Liver (tissue), 3 donors: ENCODE measurements around the gene CFP.

Source experiments
- CTCF ChIP-seq: fragments of 150-350 bp; IDR thresholded peaks from 2 replicates; pipeline ENCODE4 v1.5.1; 2017; ENCODE audit warnings: improper control_type of control experiment, low read depth, low read length; ENCODE audit not compliant: missing input control
- GABPA ChIP-seq, 2 donors: IDR thresholded peaks in 1 of 2; conservative IDR thresholded peaks in 1 of 2; 2 replicates each; pipeline ENCODE4 v1.6.1; 2016; ENCODE audit warnings: antibody characterized with exemption in 2 of 2, mild to moderate bottlenecking in 1 of 2, moderate library complexity in 1 of 2
- JUND ChIP-seq, 2 donors: IDR thresholded peaks; 2 replicates each; pipeline ENCODE4 v1.6.1; 2016; ENCODE audit warnings: antibody characterized with exemption in 2 of 2
- MAX ChIP-seq: IDR thresholded peaks from 2 replicates; pipeline ENCODE4 v1.6.1; 2016; ENCODE audit warnings: antibody characterized with exemption
- RAD21 ChIP-seq, 2 donors: IDR thresholded peaks; 2 replicates each; pipeline ENCODE4 v1.6.1; 2016; ENCODE audit warnings: antibody characterized with exemption in 2 of 2, mild to moderate bottlenecking in 2 of 2
- TAF1 ChIP-seq: conservative IDR thresholded peaks from 2 replicates; pipeline ENCODE4 v1.6.1; 2016; ENCODE audit warnings: antibody characterized with exemption, mild to moderate bottlenecking
- ZBTB33 ChIP-seq: IDR thresholded peaks from 2 replicates; pipeline ENCODE4 v1.6.1; 2016; ENCODE audit warnings: antibody characterized with exemption
- donor health status: healthy.
- donor health status: healthy.

GRCh38 chrX:47614618-47615017, 15.1 kb downstream of the CFP start:
- TF ChIP-seq CTCF, result no peak
- no peak for TF ChIP-seq TAF1
- no peak for TF ChIP-seq ZBTB33
- no peak for TF ChIP-seq JUND (IDR thresholded peaks at IDR 0.05)
- no peak for TF ChIP-seq GABPA (IDR thresholded peaks at IDR 0.05 in 1 of 2, conservative IDR thresholded peaks at IDR 0.05 in 1 of 2)
- no peak for TF ChIP-seq MAX
- TF ChIP-seq RAD21 (IDR thresholded peaks at IDR 0.05), result no peak
